Erythroblast (primary cell): Measurements from ENCODE around the gene SORT1.

Experiments
- GATA1 ChIP-seq: IDR thresholded peaks from 2 replicates; pipeline ENCODE4 v1.6.1; 2011; ENCODE audit warnings: low read depth, mild to moderate bottlenecking, control low read depth, low read length, moderate library complexity
- POLR2A ChIP-seq: IDR thresholded peaks from 2 replicates; pipeline ENCODE4 v1.6.1; 2011; ENCODE audit warnings: mild to moderate bottlenecking, low read length

DNA sequence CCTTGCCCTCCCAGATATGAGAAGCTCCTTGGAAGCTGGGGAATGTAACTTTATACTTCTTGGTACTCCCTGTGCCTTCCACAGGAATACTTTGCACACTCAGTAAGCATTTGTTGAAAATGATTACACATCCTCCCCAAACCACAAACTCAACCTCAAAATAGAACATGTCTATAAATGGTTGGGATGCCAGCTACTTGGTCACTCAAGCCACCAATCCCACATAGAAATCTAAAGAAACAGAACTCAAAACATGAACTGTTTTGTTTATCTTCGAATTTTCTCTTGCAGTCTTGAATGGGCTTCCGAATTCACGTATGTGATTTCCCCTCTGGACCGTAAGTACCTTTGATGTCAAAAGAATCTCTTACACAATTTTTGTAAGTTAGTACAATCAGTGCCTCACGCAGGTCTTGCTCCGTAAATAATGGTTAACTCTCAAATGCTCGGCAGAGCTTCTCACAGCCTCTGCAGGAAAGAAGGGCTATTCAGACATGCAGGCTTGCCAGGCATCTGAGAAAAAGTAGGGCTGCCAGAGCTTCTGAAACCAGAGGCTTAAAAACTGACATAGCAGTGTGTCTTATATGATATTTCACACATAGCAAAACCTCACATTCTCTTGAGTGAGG, 26.9 kb downstream of the SORT1 start:
- TF ChIP-seq POLR2A (no peak), GATA1 (no peak)
